HG03354 (cell line): ENCODE data around the gene GNG4.
"Not testable (repeated sequence)": the region's sequence is repeated elsewhere in the genome, so short reads cannot be mapped to it uniquely, and the experiment has no call there.

ENCODE experiments used
- ATAC-seq: cut with Tn5 transposase; IDR thresholded peaks from one replicate; pipeline ENCODE4 v1.9.1; 2021; ENCODE audit warnings: mild to moderate bottlenecking; ENCODE audit not compliant: unreplicated experiment, poor library complexity, severe bottlenecking

Gene GNG4

DNA sequence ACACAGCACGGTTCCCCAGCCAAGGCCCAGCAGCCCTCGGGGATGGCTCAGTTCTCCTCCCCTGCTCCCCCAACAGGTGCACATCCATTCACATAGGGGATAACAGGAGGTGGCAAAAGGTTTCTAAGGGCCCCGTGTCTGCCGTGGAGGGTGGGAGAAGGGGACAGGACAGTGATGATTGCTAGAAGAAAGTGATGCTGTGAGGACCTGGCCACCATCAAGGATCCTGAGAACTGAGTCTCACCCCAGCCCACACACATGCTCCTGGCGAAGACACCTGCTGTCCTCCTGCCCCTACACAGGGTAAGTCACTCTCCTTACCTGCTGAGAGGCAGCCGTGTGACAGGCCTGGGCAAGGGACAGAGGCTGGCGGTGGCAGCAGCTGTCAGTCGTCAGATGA lies 54.5 kb downstream of the GNG4 start:
- ATAC-seq, result no peak

DNA sequence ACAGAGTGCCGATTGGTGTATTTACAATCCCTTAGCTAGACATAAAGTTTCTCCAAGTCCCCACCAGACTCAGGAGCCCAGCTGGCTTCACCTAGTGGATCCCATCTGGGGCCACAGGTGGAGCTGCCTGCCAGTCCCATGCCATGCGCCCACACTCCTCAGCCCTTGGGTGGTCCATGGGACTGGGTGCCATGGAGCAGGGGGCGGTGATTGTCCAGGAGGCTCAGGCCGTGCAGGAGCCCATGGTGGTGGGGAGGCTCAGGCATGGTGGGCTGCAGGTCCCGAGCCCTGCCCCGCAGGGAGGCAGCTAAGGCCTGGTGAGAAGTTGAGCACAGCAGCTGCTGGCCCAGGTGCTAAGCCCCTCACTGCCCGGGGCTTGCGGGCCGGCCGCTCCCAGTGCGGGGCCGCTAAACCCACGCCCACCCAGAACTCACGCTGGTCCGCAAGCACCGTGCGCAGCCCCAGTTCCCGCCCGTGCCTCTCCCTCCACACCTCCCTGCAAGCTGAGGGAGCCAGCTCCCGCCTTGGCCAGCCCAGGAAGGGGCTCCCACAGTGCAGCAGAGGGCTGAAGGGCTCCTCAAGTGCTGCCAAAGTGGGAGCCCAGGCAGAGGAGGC lies 55.2 kb downstream of the GNG4 start:
- ATAC-seq, result not testable (repeated sequence)

DNA sequence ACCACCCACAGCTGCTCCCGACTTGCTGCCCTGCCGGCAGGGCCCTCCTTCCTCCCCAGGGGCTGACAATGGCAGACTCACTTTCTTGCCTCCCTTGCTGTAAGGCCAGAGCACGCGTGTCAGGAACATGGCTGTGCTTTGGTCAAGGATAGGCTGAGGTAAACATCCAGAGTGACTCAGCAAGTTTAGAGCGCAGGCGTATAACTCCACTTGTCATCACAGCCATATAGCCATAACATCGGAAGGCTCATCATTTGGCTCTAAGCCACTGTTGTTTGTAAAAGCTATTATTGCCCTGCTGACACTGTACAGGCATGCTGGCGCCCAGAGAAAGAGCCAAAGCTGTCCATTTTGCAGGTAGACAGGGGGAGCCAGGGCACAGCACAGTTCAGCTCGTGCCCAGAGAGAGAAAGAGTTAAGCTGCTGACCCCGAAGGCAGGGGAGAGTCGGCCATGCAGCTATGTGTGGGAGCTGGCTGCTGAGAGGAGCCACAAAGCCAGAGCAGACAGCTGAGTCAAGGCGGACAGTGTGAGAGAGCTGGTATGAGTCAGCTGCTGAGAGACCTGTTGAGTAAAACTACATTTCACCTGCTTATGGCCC lies 60.6 kb downstream of the GNG4 start:
- no peak for ATAC-seq

DNA sequence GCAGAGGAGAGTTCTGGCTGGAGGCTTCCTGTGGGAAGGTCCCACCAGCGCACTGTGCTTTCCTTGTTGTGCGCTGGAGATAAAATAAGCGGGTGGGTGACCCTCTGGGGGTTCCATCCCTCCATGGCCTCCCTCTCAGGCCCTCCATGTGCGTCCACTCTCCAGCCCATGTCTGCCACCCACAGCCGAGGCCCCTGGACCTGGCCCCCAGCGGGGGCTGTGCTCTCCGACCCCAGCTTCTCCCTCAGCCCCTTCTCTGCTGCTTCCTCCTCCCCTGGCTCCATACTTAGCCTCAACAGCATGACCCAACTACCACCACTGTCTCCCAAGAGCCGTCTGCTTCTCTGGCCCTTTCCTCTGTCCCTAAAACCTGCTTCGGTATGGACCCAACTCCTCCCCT lies 61.4 kb downstream of the GNG4 start:
- no peak for ATAC-seq

DNA sequence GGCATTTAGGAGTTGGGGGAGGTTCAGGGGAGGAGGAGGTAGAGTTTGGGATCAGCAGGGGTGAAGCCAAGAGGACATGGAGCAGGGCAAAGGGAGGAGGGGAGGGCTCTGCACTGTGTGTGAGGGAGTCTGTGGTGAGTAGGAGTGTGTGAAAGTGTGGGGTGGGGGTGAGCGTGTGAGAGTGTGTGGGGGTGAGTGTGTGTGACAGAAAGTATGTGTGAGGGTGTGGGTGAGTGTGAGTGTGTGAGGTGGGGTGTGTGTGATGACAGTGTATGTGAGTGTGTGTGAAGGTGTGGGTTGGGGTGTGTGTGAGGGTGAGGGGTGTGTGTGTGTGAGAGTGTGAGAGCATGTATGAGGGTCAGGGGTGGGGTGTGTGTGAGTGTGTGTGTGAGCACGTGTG lies 62.6 kb downstream of the GNG4 start:
- no peak for ATAC-seq

DNA sequence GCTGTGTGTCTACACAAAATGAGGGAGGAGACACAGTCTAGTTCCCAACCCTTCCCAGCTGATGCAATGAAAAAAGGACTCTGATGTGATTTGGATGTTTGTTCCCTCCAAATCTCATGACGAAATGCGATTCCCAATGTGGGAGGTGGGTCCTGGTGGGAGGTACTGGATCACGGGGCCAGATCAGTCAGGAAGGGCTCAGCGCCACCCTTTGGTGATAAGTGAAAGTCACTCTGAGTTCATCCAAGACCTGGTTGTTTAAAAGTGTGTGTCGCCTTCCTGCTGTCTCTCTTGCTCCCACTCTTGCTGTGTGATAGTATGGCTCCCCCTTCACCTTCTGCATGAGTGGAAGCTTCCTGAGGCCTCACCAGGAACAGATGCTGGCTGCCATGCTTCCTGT lies 63.2 kb downstream of the GNG4 start:
- ATAC-seq, result no peak

DNA sequence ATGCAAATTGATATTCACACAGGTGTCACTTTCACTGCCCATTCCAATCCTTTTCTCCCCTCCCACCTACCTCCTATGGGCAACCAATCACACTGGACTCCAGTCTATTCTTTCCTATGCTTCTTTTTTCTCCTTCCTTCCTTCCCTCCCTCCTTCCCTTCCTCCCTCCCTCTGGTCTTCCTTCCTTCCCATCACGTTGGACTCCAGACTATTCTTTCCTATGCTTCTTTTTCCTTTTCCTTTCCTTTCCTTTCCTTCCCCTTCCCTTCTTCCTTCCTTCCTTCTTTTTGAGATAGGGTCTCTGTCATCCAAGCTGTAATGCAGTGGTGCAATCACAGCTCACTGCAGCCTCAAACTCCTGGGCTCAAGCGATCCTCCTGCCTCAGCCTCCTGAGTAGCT lies 64.6 kb downstream of the GNG4 start:
- ATAC-seq, result no peak

DNA sequence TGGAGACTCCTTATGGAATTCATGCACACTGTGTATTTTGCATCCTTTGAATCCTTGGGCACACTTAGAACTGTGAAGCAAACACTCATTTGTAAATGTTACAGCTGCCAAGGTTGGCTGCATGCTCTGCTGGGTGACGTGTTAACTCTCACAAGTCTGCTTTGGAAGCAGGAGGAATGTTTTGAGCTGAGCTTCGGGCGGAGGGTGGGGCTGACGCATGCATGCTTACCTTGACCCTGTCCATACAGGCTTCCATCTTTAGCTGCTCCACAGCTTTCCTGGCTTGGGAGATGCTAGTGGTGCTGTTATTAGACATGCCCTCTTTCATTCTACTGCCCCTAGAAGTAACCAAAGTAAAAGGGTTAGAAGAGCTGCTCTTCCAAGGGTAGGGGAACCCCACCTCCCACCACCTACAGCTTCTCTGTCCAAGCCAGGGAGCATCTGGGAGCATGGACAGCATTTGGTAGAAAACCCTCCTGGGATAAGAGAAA lies 66.0 kb downstream of the GNG4 start:
- ATAC-seq, result no peak

DNA sequence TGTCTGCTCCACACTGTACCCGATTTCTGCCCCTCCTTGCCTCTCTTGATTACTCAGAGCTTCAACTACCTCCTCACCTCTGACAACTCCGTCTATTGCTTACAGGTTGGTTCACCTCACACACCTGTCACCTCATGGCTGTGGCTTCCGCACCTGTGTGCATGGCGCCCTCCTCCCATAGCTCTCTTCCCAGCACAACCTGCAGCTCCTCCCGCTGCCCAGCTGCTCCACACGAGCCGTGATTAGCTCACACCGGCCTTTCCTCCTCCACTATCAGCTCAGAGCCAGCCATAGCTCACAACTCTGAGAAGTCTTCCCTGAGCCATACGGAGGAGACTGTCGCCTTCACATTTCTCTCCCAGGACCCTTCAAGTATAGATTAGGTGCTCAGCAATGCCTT lies 67.5 kb downstream of the GNG4 start:
- ATAC-seq, result no peak

DNA sequence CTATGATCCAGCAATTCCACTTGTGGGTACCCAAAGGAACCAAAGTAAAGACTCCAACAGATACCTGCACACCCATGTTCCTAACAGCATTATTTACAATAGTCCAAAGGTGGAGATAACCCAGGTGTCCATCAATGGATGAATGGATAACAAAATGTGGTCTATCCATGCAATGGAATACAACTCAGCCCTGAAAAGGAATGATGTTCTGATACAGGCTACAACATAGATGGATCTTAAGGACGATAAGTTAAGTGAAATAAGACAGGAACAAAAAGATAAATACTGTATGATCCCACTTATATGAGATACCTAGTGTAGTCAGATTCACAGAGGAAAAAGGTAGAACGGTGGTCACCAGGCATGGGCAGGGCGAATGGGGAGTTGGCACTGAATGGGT lies 69.7 kb downstream of the GNG4 start:
- ATAC-seq, result no peak

DNA sequence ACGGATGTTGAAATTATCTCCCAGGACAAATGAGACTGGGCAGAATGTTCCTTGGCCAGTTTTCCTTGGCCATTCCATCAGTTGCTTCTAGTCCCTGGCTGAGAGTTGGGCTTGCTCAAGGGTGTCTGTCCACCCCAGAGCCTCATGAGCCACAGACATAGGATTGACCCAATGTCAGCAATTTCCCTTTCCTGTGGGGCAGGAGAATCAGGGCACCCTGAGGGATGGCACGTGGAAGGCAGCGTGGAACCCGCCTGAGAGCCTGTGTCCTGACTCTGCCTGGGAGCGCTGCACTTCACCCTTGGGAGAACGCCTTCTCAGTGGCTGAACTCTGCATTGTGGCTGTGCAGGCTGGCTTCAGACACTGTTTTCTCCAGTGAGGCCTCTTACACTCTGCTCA lies 74.0 kb downstream of the GNG4 start:
- no peak for ATAC-seq

DNA sequence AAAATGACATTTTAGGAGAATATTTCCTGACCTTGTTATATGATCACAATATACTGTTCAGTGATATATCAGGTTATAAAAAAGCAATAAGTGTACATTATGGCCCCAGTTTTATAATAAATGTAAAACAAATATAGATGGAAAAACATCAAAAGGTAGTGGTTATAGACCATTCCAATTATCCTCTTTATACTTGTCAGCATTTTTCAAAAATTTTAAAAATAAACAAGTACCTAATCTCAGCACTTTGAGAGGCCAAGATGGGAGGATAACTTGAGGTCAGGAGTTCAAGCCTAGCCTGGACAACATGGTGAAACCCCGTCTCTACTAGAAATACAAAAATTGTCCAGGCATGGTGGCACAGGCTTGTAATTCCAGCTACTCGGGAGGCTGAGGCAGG lies 75.7 kb downstream of the GNG4 start:
- ATAC-seq, result no peak

DNA sequence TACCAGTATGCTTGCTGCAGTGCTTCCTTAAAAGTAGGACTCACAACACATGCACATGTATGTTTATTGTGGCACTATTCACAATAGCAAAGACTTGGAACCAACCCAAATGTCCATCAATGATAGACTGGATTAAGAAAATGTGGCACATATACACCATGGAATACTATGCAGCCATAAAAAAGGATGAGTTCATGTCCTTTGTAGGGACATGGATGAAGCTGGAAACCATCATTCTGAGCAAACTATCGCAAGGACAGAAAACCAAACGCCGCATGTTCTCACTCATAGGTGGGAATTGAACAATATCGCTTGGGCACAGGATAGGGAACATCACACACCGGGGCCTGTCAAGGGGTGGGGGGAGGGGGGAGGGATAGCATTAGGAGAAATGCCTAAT lies 76.6 kb downstream of the GNG4 start:
- not testable (repeated sequence) for ATAC-seq

DNA sequence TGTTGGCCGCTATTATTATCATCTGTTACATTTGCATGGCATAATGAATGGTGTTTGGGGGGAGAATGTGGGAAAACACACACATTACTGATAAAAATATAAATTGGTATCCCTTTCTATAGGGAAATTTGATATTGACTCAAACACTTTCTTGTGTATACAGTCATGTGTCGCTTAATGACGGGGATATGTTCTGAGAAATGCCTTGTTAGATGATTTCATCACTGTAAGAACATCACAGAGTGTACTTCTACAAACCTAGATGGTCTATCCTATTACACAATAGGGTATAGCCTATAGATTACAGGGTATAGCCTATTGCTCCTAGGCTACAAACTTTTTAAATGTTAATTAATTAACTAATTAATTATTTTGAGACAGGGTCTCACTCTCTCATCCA lies 78.1 kb downstream of the GNG4 start:
- ATAC-seq, result no peak

DNA sequence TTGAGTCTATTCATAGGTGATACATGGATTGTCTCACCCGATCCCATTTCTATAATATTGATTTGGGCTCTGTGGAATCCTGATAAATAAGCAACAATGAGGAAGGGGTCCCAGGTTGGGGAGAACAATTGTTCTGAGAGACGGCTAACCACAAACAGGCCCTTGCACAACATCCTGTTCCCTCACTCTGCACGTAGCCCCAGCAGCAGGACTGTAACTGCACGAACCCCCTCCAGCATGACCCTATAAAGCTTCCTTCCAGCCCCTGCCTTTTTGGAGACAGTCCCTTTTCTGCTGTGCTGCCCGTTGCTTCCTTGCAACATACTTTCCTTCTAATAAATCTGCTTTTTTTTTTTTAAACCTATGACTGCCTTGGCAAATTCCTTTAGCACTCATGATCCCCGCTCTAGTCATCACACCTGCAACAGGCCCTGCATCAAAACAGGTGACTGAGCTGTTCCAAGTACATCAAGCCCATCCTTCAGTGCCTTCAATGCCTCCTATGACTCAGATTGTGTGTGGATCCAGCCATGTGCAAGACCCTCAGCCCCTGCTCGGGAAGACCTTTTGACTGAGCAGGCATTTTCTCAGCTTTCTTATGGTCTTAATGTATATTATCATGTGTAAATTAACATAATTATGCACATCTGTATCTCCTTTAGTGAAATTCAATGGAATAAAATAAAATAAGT lies 81.6 kb downstream of the GNG4 start:
- no peak for ATAC-seq

DNA sequence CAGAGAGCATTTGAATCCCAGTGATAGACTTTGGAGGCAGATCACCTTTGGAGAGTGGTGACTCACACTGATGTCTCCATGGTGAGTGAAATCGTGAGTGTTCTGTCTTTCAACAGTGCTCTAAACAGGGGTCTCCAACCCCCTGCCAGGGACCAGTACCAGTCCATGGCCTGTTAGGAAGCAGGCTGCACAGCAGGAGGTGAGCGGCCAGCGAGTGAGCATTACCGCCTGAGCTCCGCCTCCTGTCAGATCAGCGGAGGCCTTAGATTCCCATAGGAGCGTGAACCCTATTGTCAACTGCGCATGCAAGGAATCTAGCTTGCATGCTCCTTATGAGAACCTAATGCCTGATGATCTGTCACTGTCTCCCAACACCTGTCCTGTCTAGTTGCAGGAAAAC lies 83.5 kb downstream of the GNG4 start:
- ATAC-seq, result no peak

DNA sequence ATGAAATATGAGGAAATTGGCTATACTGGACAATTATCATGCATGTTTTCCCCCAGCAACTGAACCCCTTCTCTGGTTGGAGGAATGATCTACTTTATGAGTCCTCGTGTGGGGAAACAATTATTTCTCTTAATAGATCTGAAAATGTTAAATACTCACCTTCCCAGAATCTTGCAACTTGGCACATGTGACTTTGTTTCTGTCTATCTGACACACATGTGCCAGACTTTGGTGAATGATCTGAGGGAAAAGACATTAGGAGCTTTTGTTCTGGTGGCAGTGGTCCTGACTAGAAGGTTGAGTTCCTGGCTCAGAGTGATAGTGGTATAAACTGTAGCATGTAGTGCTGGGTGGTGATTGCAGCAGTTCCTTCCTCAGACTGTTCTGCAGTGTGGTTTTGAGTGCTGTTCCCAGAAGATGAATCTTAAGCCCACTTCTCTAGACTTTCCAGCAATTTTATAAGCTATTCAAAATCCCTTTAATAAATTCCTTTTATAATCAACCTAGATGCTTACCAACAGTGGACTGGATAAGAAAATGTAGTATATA lies 86.0 kb downstream of the GNG4 start:
- no peak for ATAC-seq

DNA sequence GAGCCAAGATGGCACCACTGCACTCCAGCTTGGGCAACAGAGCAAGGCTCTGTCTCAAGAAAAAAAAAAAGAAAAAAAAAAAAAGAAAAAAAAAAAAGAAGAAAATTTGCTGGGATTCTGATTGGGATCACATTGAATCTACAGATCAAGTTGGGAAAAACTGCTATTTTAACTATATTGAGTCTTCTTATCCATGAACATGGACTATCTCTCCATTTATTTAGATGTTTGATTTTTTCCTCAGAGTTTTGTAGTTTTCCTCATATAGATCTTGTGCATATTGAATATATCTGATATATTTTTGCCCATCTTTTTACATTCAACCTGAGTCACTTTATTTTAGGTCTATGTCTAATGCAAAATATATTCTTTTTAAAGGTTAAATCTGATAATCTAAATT lies 87.0 kb downstream of the GNG4 start:
- no peak for ATAC-seq

DNA sequence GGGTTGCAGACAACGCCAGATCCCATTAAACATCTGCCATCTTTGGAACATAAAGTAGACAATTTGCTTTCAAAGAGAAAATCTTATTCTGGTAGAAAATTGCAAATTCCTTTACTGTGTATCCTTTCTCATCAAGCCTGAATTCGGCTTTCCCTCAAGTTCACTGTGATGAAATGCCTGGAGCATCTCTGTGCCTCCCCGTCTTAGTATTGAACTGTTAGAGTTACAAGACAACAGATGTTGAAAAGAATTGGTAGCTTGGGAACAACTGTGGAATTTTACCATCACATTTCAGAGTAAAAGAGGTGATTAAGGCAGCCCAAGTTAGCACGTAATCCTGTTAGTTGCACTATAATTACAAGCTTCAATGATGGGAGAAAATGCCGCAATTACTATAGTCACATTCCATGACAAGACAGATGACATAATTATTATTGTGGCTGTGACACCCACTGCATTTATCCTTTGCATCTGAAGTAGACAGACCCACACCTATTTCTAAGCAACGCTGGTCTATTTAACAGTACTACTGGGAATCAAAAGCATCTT lies 90.9 kb downstream of the GNG4 start:
- ATAC-seq, result no peak

DNA sequence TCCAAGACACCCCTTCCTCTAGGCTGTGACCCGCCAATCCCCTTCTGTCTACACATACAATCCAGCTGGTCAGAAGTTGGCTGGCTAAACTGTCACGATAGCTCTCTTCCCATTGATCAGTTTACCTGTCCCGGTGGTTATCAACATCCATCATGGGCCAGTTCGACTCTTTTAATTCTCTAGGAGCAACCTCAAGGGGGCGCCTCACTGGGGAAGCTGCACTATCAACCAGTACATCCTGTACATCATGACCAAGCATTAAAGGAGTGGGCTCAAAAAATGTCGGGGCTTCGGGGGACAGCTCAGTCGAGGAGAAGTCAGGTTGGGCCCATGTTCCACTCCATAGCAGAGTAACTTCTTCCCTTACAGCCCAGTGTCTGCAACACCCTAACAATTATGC lies 92.1 kb downstream of the GNG4 start:
- ATAC-seq, result no peak

DNA sequence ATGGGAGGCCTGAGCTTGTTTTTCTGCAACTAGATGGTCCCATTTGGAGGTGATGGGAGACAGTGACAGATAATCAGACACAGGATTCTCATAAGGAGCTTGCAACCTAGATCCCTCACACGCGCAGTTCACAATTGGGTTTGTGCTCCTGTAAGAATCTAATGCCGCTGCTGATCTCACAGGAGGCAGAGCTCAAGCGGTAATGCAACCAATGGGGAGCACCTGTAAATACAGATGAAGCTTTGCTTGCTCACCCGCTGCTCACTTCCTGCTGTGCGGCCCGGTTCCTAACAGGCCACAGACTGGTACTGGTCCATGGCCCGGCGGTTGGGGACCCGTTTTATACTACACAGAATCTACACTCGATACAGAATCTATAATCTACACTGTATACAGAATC lies 92.8 kb downstream of the GNG4 start:
- ATAC-seq, result no peak
